ENCODE data around the gene PHF2. TPM values are rescaled to one million over a fixed set of nuclear protein-coding genes. Genes with fewer than 3 reads are reported as not detected.

Gene PHF2
- total and polyA plus RNA-seq, 2 of the 8 experiments (the other 6 are each of a cell fraction or from before 2014, with no cell fraction given): 3.4 to 9.4 TPM

DNA sequence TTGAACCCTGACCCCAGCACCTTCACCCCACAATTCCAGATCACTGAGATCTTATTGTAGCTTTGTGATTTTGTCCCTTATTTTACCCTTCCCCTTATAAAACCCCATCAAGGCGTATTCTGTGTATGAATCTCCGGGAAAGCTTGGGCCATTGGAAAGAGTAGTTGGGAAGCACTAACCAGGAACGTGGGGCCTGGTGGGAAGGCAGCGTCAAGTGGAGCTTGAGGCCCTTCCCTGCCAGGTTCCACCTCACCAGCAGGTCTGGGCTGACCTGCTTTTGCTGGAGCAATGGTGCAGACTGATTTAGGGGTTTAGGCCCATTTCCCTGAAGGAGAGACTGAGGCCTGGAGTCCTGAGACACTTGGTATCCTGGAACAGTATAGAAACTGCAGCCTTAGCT lies 9.3 kb downstream of the PHF2 start:
- ChIA-PET CTCF (ENCODE audit: partially characterized antibody) (no interaction called here), POLR2A (ENCODE audit: partially characterized antibody) (no interaction called here)
- peaks cover 5 to 6% of the 10 kb centered on the region in 2 experiments for H4K20me1 ChIP-seq (replicated peaks in 1 of 2; ENCODE audit: control insufficient read depth in 1 of 2, insufficient read depth in 2 of 2, low read length in 2 of 2)
- no peaks in the 10 kb centered on the region for H3K36me3 ChIP-seq (ENCODE audit: control insufficient read depth in 2 of 4, insufficient read depth in 4 of 4, low read length in 3 of 4)
- DNase-seq (ENCODE audit: low read depth in 1 of 2, low spot score in 2 of 2) (no peak), FAIRE-seq (no peak)
- no peak overlapping the region for H3K9ac ChIP-seq (replicated peaks in 1 of 4; ENCODE audit: extremely low read depth in 1 of 4, low read depth in 3 of 4, low read length in 3 of 4)
- no peak overlapping the region for H2AK5ac ChIP-seq (ENCODE audit: low read depth, low read length)
- no peak overlapping the region for H2BK12ac ChIP-seq (ENCODE audit: low read depth, low read length)
- H2BK5ac ChIP-seq (ENCODE audit: low read depth, low read length): no peak overlapping the region
- H3K4me3 ChIP-seq (ENCODE audit: extremely low read depth in 1 of 4, insufficient read depth in 2 of 4, low read depth in 3 of 4, low read length in 4 of 4): no peak overlapping the region
- no peak overlapping the region for H2BK15ac ChIP-seq (ENCODE audit: low read length)
- H3K18ac ChIP-seq (ENCODE audit: extremely low read depth, low read length): no peak overlapping the region
- H3K79me1 ChIP-seq (ENCODE audit: low read depth, low read length): peaks cover 20% of the 10 kb centered on the region
- no peak overlapping the region for H3K23ac ChIP-seq (ENCODE audit: insufficient read length)
- 90% methylated on average over 4 of the region's 4 CpGs; no CpG with 5 or more reads in 1 of the 2 experiments for WGBS, 2 experiments (ENCODE audit: extremely low coverage in 1 of 2, insufficient coverage in 1 of 2, insufficient read length in 1 of 2, insufficient replicate concordance in 2 of 2, low coverage in 1 of 2, low lambda C conversion rate in 2 of 2, missing lambda C conversion rate in 1 of 2)
- H4K91ac ChIP-seq (replicated peaks; ENCODE audit: insufficient read length, low read length): no peak overlapping the region
- H3K9me3 ChIP-seq (ENCODE audit: insufficient read depth in 2 of 2, low read depth in 1 of 2, low read length in 1 of 2): no peaks in the 10 kb centered on the region
- no peak overlapping the region for H3K4me2 ChIP-seq (ENCODE audit: insufficient read depth in 1 of 2, low read depth in 2 of 2, low read length in 2 of 2)
- no peak overlapping the region for H2BK120ac ChIP-seq (replicated peaks; ENCODE audit: low read depth, low read length)
- no peak overlapping the region for H3K27ac ChIP-seq (ENCODE audit: low read depth, low read length)
- H2AFZ ChIP-seq (ENCODE audit: low read length): no peak overlapping the region
- H3K14ac ChIP-seq (ENCODE audit: insufficient read length): no peak overlapping the region
- no peak overlapping the region for H3K4ac ChIP-seq (replicated peaks; ENCODE audit: insufficient read length, low read depth, low read length)
- no peaks in the 10 kb centered on the region for H3K23me2 ChIP-seq (ENCODE audit: low read depth, low read length)
- no peak overlapping the region for H4K5ac ChIP-seq (ENCODE audit: insufficient read length, low read depth, low read length)
- H4K8ac ChIP-seq (ENCODE audit: extremely low read depth, insufficient read depth, low read length): no peak overlapping the region
- H2BK20ac ChIP-seq (ENCODE audit: low read length): no peak overlapping the region
- peaks cover 0 to 47% of the 10 kb centered on the region in 2 experiments; a peak in 2 of 4 replicates for H3K79me2 ChIP-seq (ENCODE audit: control insufficient read depth in 1 of 2, insufficient read depth in 2 of 2, low read length in 2 of 2)
- H3K56ac ChIP-seq (replicated peaks; ENCODE audit: insufficient read length, low read depth, low read length): no peak overlapping the region
- H3K4me1 ChIP-seq (replicated peaks in 1 of 4; ENCODE audit: control insufficient read depth in 3 of 4, insufficient read depth in 4 of 4, low read length in 3 of 4): peaks cover 0 to 7% (median 3%) of the 10 kb centered on the region in 4 experiments; a peak in 2 of 7 replicates
- no peaks in the 10 kb centered on the region for H3K27me3 ChIP-seq (replicated peaks in 1 of 4; ENCODE audit: control insufficient read depth in 3 of 4, extremely low read depth in 1 of 4, insufficient read depth in 3 of 4, low read length in 3 of 4)
- TF ChIP-seq POU5F1 (IDR thresholded peaks at IDR 0.05; ENCODE audit: low read depth, low read length): no peak
- no peak for TF ChIP-seq NANOG (IDR thresholded peaks at IDR 0.05; ENCODE audit: insufficient read depth, low read depth, low read length, poor library complexity, severe bottlenecking)
- TF ChIP-seq EGR1 (IDR thresholded peaks at IDR 0.05; ENCODE audit: borderline replicate concordance, low read depth, low read length): no peak
- TF ChIP-seq TAF7 (optimal IDR thresholded peaks at IDR 0.05; ENCODE audit: borderline replicate concordance, low read depth, low read length): no peak
- TF ChIP-seq MAFK (IDR thresholded peaks at IDR 0.05; ENCODE audit: low read depth, low read length): no peak
- no peak for TF ChIP-seq BRCA1 (IDR thresholded peaks at IDR 0.05; ENCODE audit: low read depth, low read length)
- TF ChIP-seq RXRA (IDR thresholded peaks at IDR 0.05; ENCODE audit: insufficient read depth, low read depth, low read length): no peak
- TF ChIP-seq GTF2F1 (IDR thresholded peaks at IDR 0.05; ENCODE audit: borderline replicate concordance, low read depth, low read length): no peak
- no peak for TF ChIP-seq SUZ12 (IDR thresholded peaks at IDR 0.05; ENCODE audit: low read length)
- no peak for TF ChIP-seq POLR2AphosphoS5 (IDR thresholded peaks at IDR 0.05; ENCODE audit: low read depth, low read length)
- TF ChIP-seq, protein P1, sequence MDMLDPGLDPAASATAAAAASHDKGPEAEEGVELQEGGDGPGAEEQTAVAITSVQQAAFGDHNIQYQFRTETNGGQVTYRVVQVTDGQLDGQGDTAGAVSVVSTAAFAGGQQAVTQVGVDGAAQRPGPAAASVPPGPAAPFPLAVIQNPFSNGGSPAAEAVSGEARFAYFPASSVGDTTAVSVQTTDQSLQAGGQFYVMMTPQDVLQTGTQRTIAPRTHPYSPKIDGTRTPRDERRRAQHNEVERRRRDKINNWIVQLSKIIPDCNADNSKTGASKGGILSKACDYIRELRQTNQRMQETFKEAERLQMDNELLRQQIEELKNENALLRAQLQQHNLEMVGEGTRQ (IDR thresholded peaks at IDR 0.05; ENCODE audit: low read length): no peak
- TF ChIP-seq HDAC2 (IDR thresholded peaks at IDR 0.05; ENCODE audit: borderline replicate concordance in 1 of 2, low read depth in 2 of 2, low read length in 2 of 2): no peak
- TF ChIP-seq HDAC6 (IDR thresholded peaks at IDR 0.05; ENCODE audit: low read depth, low read length): no peak
- no peak for TF ChIP-seq JUND (IDR thresholded peaks at IDR 0.05; ENCODE audit: low read length)

All from H1 (cell line).